PC-9 (cell line): ENCODE data around the gene VAT1L. TPM values are rescaled to one million over a fixed set of nuclear protein-coding genes. Genes with fewer than 3 reads are reported as not detected.

Source experiments
- BruUV-seq: library from RNA; stranded (reverse); fragments of 400-500 nt; replicated peaks from 2 replicates; lab custom pipeline; 2021; lab: Mats Ljungman, UMichigan
- CTCF ChIA-PET: fragments of 300-600 bp; sonication (Branson Sonifier 250); formaldehyde crosslinking; loops from one replicate; lab custom pipeline; 2022; ENCODE audit warnings: antibody characterized with exemption; lab: Charles Lee
- POLR2A ChIA-PET: fragments of 300-600 bp; sonication (Branson Sonifier 250); formaldehyde crosslinking; loops from one replicate; lab custom pipeline; 2022; ENCODE audit warnings: antibody characterized with exemption; ENCODE audit not compliant: unreplicated experiment; lab: Charles Lee
- DNase-seq, 2 experiments: peaks; one replicate each; pipeline versions ENCODE4 v3.0.0 to v3.0.0-alpha.2; 2015 to 2022; ENCODE audit warnings: mixed read lengths in 1 of 2
- H2AFZ ChIP-seq: fragments of 200-600 bp; sonication (generic); 2 replicates; pipeline ENCODE4 v1.8.1; 2017; ENCODE audit warnings: antibody characterized with exemption
- H3F3A ChIP-seq: fragments of 200-600 bp; sonication (generic); 2 replicates; pipeline ENCODE4 v1.8.1; 2017; ENCODE audit warnings: antibody characterized with exemption, mild to moderate bottlenecking, low read depth; ENCODE audit not compliant: insufficient read depth
- H3K27ac ChIP-seq: fragments of 200-600 bp; sonication (generic); 2 replicates; pipeline ENCODE4 v1.6.1; 2016; ENCODE audit warnings: mixed run types
- H3K27me3 ChIP-seq: fragments of 200-600 bp; sonication (generic); 2 replicates; pipeline ENCODE4 v1.6.1; 2016; ENCODE audit warnings: low read depth, mixed run types; ENCODE audit not compliant: insufficient read depth
- H3K36me3 ChIP-seq: fragments of 200-600 bp; sonication (generic); 2 replicates; pipeline ENCODE4 v1.6.1; 2016; ENCODE audit warnings: low read depth, mixed run types
- H3K4me1 ChIP-seq: fragments of 200-600 bp; sonication (generic); replicated peaks from 2 replicates; pipeline ENCODE4 v1.6.1; 2016; ENCODE audit warnings: mixed run types; ENCODE audit not compliant: insufficient read depth
- H3K4me2 ChIP-seq: fragments of 200-600 bp; sonication (generic); 2 replicates; pipeline ENCODE4 v1.6.1; 2017; ENCODE audit warnings: mixed run types
- H3K4me3 ChIP-seq: fragments of 200-600 bp; sonication (generic); 2 replicates; pipeline ENCODE4 v1.6.1; 2016; ENCODE audit warnings: mixed run types
- H3K79me2 ChIP-seq: fragments of 200-600 bp; sonication (generic); 2 replicates; pipeline ENCODE4 v1.6.1; 2017; ENCODE audit warnings: low read depth, mixed run types
- H3K9me2 ChIP-seq: fragments of 200-600 bp; sonication (generic); 2 replicates; pipeline ENCODE4 v1.8.1; 2017; ENCODE audit warnings: mild to moderate bottlenecking; ENCODE audit not compliant: insufficient read depth
- H3K9me3 ChIP-seq: fragments of 200-600 bp; sonication (generic); 2 replicates; pipeline ENCODE4 v1.8.1; 2016; ENCODE audit warnings: low read depth; ENCODE audit not compliant: insufficient read depth
- H4K20me1 ChIP-seq: fragments of 200-600 bp; sonication (generic); 2 replicates; pipeline ENCODE4 v1.8.1; 2017; ENCODE audit not compliant: insufficient read depth
- CTCF ChIP-seq: fragments of 200-600 bp; sonication (generic); conservative IDR thresholded peaks from 2 replicates; pipeline ENCODE4 v1.6.1; 2017; ENCODE audit warnings: mixed run types, antibody characterized with exemption, mild to moderate bottlenecking, moderate library complexity
- EZH2 ChIP-seq: fragments of 200-600 bp; sonication (generic); IDR thresholded peaks from 2 replicates; pipeline ENCODE4 v1.8.0; 2017; ENCODE audit warnings: antibody characterized with exemption, low read depth
- intact Hi-C: fragments of 100-400 bp; cut with micrococcal nuclease; formaldehyde crosslinking; loops from one replicate; pipeline ENCODE4 v1.10.0; 2022; ENCODE audit not compliant: unreplicated experiment
- total RNA-seq: library from RNA; stranded (reverse); gene quantifications from 2 replicates; pipeline ENCODE4 v1.2.3, GENCODE V29; 2021

Gene VAT1L
- total RNA-seq, 1 experiment from 2014 or later: not detected

GRCh38 chr16:77895962-77896361, 107.6 kb downstream of the VAT1L start:
- no peaks in the 10 kb centered on the region for H3K36me3 ChIP-seq
- no peaks in the 10 kb centered on the region for H3F3A ChIP-seq
- ChIA-PET POLR2A (no interaction called here), CTCF (no interaction called here)
- H3K79me2 ChIP-seq: no peaks in the 10 kb centered on the region
- peaks cover 16% of the 10 kb centered on the region for H3K27me3 ChIP-seq
- H3K4me3 ChIP-seq: no peak overlapping the region
- H3K27ac ChIP-seq: no peak overlapping the region
- intact Hi-C loops: no loop called here
- no peak for TF ChIP-seq CTCF
- no peak for TF ChIP-seq EZH2
- H2AFZ ChIP-seq: no peak overlapping the region
- H3K4me1 ChIP-seq: no peaks in the 10 kb centered on the region
- no peak overlapping the region for H3K4me2 ChIP-seq
- H3K9me3 ChIP-seq: no peaks in the 10 kb centered on the region
- no peaks in the 10 kb centered on the region for H4K20me1 ChIP-seq
- BruUV-seq: no TSS peak
- DNase-seq: no peak
- no peaks in the 10 kb centered on the region for H3K9me2 ChIP-seq

DNA sequence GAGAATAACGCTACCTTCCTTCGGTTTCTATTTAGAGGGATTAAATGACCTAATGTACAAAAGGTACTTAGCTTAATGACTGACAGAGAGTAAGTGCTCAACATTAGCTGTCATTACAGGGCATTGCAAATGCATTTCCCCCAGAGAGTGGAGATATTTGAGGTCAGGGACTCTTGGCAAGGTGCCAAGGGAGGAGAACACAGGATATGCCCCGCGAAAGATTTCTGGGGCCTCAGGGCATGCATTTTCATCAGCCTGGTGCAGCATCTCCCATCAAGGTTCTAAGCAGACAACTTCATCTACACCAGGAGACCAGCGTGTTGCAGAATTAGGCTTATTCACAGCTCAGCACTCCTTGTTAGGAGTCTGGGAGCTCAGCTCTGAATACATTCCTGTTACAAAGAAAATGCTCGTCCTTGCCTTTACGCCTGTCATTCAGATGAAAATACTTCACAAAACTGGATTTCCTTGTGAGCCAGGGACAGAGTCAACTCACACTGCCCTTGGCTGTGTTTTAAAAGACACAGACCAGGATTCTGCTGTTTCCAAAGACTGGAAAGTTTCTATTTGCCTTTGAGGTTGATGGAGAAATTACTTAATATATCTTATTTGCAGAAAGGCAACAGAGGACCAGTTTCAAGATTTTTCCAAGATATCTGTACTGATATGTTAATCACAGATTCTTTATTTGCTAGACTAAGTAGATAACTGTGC, 108.2 kb downstream of the VAT1L start:
- Histone ChIP-seq H3K9me3 (no peaks in the 10 kb centered on the region), H3K27ac (no peak overlapping the region), H3K36me3 (no peaks in the 10 kb centered on the region), H3F3A (no peaks in the 10 kb centered on the region), H3K79me2 (no peaks in the 10 kb centered on the region), H4K20me1 (no peaks in the 10 kb centered on the region), H3K27me3 (peaks cover 11% of the 10 kb centered on the region; the same call in 1 of the 2 replicates), H3K4me3 (no peak overlapping the region), H3K4me1 (no peaks in the 10 kb centered on the region), H3K9me2 (no peaks in the 10 kb centered on the region), H2AFZ (no peak overlapping the region), H3K4me2 (no peak overlapping the region)
- BruUV-seq: no TSS peak
- intact Hi-C loops: no loop called here
- no peak for TF ChIP-seq EZH2
- no peak for TF ChIP-seq CTCF
- ChIA-PET POLR2A (no interaction called here), CTCF (no interaction called here)
- no peak for DNase-seq

DNA sequence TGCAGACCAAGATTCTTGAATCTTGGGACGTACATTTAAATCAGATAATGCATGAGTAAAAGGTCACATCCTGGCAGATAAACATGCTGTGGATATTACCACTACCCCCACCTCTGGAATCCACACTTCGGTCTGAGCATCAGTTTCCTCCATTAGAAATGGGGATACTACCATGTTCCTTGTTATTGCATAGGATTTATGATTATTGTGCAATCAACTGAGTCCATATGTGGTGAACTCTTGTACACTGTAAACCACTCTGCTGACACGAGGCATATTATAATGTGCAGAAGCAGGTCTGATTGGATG, 108.7 kb downstream of the VAT1L start:
- ChIA-PET CTCF (no interaction called here), POLR2A (no interaction called here)
- Histone ChIP-seq H3K4me2 (no peak overlapping the region), H3K27me3 (peaks cover 7% of the 10 kb centered on the region; the same call in 1 of the 2 replicates), H3K9me3 (no peaks in the 10 kb centered on the region), H3K36me3 (no peaks in the 10 kb centered on the region), H3F3A (no peaks in the 10 kb centered on the region), H3K79me2 (no peaks in the 10 kb centered on the region), H3K4me1 (no peaks in the 10 kb centered on the region), H3K4me3 (no peak overlapping the region), H3K27ac (no peak overlapping the region), H4K20me1 (no peaks in the 10 kb centered on the region), H2AFZ (no peak overlapping the region), H3K9me2 (no peaks in the 10 kb centered on the region)
- DNase-seq: no peak
- no peak for TF ChIP-seq EZH2
- no peak for TF ChIP-seq CTCF
- intact Hi-C loops: no loop called here
- no TSS peak for BruUV-seq
